ENCODE data around the gene INTS15.

INTS15 gene

GRCh38 chr7:6590645-6591110 is 857 bp downstream of the INTS15 start:
- peak overlapping the region; percentile 89 for H3K4me3 Mint-ChIP-seq

DNA sequence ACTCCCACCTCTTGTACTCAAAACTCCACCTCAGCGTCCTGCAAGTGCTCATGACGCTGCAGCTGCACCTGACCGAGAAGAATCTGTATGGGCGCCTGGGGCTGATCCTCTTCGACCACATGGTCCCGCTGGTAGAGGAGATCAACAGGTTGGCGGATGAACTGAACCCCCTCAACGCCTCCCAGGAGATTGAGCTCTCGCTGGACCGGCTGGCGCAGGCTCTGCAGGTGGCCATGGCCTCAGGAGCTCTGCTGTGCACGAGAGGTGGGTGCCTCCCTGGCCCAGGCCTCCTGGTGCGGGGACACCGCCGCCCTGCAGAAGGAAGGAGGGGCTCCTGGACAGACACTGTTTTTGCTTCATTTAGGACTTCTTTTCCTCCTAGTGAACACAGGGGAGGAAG is 10.3 kb downstream of the INTS15 start:
- peak overlapping the region; percentile 4 for H3K27ac Mint-ChIP-seq
- H3K4me1 Mint-ChIP-seq (ENCODE audit: low read depth) = peaks cover 2% of the 10 kb centered on the region
- H3K36me3 Mint-ChIP-seq (ENCODE audit: low read depth) = peaks cover 88% of the 10 kb centered on the region
- no peaks in the 10 kb centered on the region for H3K27me3 Mint-ChIP-seq
- no peak overlapping the region for H3K4me3 Mint-ChIP-seq
- no peak for DNase-seq
- H3K9me3 Mint-ChIP-seq = no peaks in the 10 kb centered on the region

More at GRCh38 chr7:6590645-6591110, 857 bp downstream of the INTS15 start:
- H3K4me1 Mint-ChIP-seq (ENCODE audit: low read depth) = peaks cover 28% of the 10 kb centered on the region
- peak overlapping the region; percentile 90 for H3K27ac Mint-ChIP-seq
- H3K27me3 Mint-ChIP-seq = no peaks in the 10 kb centered on the region
- no peaks in the 10 kb centered on the region for H3K9me3 Mint-ChIP-seq
- peaks cover 84% of the 10 kb centered on the region for H3K36me3 Mint-ChIP-seq (ENCODE audit: low read depth)
- DNase-seq = no peak

DNA sequence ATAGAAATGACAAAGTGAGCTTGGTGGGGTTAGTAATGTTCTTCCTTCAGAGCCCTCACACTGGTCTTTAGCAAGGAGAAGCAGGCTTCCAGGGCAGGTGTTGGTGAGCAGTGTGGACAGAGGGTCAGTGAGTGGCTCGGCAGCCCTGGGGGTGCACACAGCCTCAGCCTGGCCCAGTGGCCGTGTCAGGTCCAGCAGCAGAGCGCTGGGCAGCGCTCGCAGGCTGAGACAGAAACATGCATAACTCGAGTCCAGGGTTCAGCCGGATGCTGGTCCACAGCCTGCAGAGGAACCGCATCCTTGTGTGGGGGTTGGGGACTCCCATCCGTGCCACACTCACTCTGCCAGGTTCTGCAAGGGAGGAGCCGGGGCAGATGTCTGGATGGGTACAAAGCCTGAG is 14.6 kb downstream of the INTS15 start:
- no peak for DNase-seq
- Mint-ChIP-seq H3K27ac (no peak overlapping the region), H3K36me3 (ENCODE audit: low read depth) (peaks cover 78% of the 10 kb centered on the region), H3K4me3 (no peak overlapping the region), H3K9me3 (no peaks in the 10 kb centered on the region), H3K27me3 (no peaks in the 10 kb centered on the region), H3K4me1 (ENCODE audit: low read depth) (peaks cover 2% of the 10 kb centered on the region)

- no peak for DNase-seq
- Mint-ChIP-seq H3K27ac (no peak overlapping the region), H3K4me3 (no peak overlapping the region), H3K36me3 (ENCODE audit: low read depth) (peaks cover 68% of the 10 kb centered on the region), H3K4me1 (ENCODE audit: low read depth) (peaks cover 2% of the 10 kb centered on the region), H3K27me3 (no peaks in the 10 kb centered on the region), H3K9me3 (no peaks in the 10 kb centered on the region)
These were observed 17.2 kb downstream of the INTS15 start for GRCh38 chr7:6606866-6607583.

DNA sequence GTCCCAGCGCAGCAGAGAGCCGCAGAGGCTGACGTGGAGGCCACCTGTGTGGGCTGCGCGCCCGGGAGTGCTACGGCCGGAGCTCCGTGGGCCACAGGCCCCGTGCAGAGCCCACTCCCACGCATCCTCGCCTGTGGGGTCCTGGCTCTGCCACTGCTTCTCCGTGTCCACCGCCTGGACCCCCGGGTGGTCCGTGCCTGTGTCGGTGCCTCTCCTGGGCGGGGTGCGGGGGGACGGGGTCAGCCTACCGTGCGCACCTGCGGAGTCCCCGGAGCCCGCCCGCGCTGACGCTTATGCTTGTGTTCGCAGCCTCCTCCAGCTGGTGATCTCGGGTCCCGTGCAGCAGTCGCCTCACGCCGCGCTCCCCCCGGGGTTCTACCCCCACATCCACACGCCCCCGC is 17.8 kb downstream of the INTS15 start:
- Mint-ChIP-seq H3K9me3 (no peaks in the 10 kb centered on the region), H3K4me1 (ENCODE audit: low read depth) (no peaks in the 10 kb centered on the region), H3K36me3 (ENCODE audit: low read depth) (peaks cover 62% of the 10 kb centered on the region), H3K27me3 (no peaks in the 10 kb centered on the region), H3K27ac (no peak overlapping the region), H3K4me3 (no peak overlapping the region)
- DNase-seq = no peak

DNA sequence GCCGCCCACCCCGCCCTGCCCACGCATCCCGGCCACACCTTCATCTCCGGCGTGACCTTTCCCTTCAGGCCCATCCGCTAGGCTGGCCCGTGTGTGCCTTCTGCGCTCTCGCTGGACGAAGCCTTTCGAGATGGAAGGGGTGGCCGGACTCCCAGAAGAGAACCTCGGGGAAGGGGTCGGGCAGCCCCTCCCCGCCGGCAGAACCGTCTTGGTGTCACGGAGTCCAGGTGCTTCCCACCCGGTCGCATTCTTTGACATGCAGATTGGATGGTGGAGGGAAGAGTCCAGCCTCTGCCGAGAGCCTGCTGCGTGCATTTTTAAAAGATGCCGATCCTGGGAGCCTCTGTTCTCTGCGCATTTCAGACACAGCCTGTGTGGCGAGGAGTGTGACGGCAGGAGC is 18.3 kb downstream of the INTS15 start:
- no peaks in the 10 kb centered on the region for H3K9me3 Mint-ChIP-seq
- H3K36me3 Mint-ChIP-seq (ENCODE audit: low read depth) = peaks cover 57% of the 10 kb centered on the region
- no peaks in the 10 kb centered on the region for H3K4me1 Mint-ChIP-seq (ENCODE audit: low read depth)
- H3K27me3 Mint-ChIP-seq = no peaks in the 10 kb centered on the region
- no peak for DNase-seq
- H3K27ac Mint-ChIP-seq = no peak overlapping the region
- H3K4me3 Mint-ChIP-seq = no peak overlapping the region

GRCh38 chr7:6608794-6609193 is 19.0 kb downstream of the INTS15 start:
- Mint-ChIP-seq H3K4me3 (no peak overlapping the region), H3K4me1 (ENCODE audit: low read depth) (no peaks in the 10 kb centered on the region), H3K27me3 (no peaks in the 10 kb centered on the region), H3K9me3 (no peaks in the 10 kb centered on the region), H3K27ac (no peak overlapping the region), H3K36me3 (ENCODE audit: low read depth) (peaks cover 50% of the 10 kb centered on the region)
- DNase-seq = no peak

DNA sequence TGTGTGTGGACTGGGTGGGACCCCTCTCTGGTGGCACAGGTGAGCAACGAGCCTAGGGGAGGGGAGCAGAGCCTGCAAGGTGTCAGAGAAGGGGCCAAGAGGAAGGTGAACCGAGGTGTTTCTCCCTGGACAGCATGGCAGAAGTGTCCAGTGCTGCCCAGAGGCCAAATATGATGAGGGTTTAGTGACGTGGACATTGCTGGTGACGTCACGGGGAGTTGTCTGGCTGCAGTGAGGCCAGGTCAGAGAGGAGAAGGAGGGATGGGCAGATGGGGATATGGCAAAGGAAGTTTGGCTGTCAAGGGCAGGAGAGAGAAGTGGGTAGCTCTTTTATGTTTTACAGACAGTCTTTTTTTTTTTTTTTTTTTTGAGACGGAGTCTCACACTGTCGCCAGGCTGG is 23.0 kb downstream of the INTS15 start:
- Mint-ChIP-seq H3K27me3 (peaks cover 4% of the 10 kb centered on the region), H3K27ac (no peak overlapping the region)

GRCh38 chr7:6613706-6614105 is 23.9 kb downstream of the INTS15 start:
- H3K36me3 Mint-ChIP-seq (ENCODE audit: low read depth) = peaks cover 14% of the 10 kb centered on the region
- H3K4me3 Mint-ChIP-seq = peak overlapping the region; percentile 8
- no peaks in the 10 kb centered on the region for H3K9me3 Mint-ChIP-seq
- no peak for DNase-seq
- no peak overlapping the region for H3K27ac Mint-ChIP-seq
- peaks cover 4% of the 10 kb centered on the region for H3K27me3 Mint-ChIP-seq
- H3K4me1 Mint-ChIP-seq (ENCODE audit: low read depth) = peaks cover 11% of the 10 kb centered on the region

More for the DNA sequence above, 23.0 kb downstream of the INTS15 start:
- Mint-ChIP-seq H3K9me3 (no peaks in the 10 kb centered on the region), H3K36me3 (ENCODE audit: low read depth) (peaks cover 18% of the 10 kb centered on the region), H3K4me3 (no peak overlapping the region), H3K4me1 (ENCODE audit: low read depth) (peaks cover 8% of the 10 kb centered on the region)
- no peak for DNase-seq

DNA sequence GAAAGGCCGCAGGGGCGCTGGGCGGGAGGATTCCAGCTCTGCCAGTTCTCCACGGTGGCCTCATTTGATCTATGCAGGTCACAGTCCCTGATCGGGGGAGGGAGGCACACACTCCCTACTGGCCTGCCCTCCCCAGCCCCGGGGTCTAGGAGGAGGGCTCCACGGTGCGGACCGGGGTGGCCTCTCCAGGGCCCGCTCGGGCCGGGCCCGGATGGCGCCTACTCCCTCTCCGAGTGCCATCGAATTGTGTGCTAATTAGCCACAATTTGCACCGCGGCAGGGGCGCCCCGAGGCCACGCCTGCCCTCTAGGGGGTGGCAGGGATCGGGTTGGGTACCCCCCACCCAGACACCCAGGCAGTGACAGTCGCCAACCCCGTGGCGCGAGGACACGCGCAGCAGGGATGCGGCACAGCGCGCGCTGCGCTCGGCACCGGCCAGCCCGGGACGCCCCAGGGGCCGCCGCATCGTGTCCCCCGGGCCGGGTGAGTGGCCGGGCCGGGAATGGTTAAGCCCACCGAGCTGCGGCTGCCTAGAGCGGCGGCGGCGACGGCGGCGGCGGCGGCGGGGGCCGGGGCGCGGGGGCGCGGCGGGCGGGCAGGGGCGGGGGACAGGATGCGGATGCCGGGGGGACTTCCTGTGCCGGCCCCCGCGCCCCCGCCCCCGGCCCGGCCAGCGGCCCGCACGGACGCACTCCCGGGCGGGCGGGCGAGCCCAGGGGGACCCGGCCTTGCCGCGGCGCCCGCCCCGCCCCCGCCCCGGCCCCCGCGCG is 25.3 kb downstream of the INTS15 start, which contains the start of gene ZNF853:
ZNF853 (plus strand) TSS at position 658 of the 770 bp plus-strand sequence. CDS start 565 bp downstream, outside the sequence.
- Mint-ChIP-seq H3K36me3 (ENCODE audit: low read depth) (peaks cover 4% of the 10 kb centered on the region), H3K4me3 (peak within 1 kb of the TSS; percentile 69), H3K27me3 (peaks cover 4% of the 10 kb centered on the region), H3K27ac (peak within 1 kb of the TSS; percentile 65), H3K4me1 (ENCODE audit: low read depth) (peaks cover 21% of the 10 kb centered on the region), H3K9me3 (no peaks in the 10 kb centered on the region)
- DNase-seq = peak; percentile 57

DNA sequence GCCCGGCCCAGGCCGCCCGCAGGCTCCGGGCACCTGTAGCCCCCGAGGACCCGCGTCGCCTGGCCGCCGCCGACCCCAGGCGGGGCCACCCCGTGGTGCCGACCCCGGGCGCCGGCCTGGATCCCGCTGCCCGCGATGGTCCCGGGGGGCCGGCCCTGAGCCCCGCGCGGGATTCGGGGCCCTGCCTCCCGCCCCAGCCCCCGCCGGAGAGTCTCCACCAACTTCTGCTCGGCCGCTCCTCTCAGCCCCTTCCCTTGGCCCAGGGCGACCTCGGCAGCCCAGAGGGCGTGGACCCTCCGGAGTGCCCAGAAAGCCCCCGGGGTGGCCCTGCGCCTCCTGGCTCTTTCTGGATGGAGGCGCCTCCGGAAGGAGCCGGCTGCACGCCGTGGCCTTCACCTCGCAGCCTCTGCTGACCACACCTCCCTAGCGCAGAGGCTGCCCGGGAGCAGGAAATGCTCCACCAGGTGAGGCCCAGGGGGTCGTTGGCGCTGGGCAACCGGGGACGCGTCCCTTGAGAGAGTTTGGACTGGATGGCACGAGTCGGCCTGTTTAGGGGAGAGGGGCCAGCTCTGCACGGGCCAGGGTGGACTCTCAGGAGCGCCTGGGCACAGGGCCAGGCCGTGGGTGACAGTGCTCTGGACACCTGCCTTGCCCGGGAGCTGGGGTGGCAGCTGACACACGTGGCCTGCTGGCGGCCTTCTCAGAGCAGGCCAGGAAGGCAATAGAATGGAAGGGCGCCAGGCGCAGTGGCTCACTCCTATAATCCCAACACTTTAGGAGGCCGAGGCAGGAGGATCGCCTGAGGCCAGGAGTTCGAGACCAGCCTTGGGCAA is 26.1 kb downstream of the INTS15 start:
- Mint-ChIP-seq H3K9me3 (no peaks in the 10 kb centered on the region), H3K36me3 (ENCODE audit: low read depth) (peaks cover 1% of the 10 kb centered on the region), H3K27ac (no peak overlapping the region), H3K27me3 (peaks cover 4% of the 10 kb centered on the region), H3K4me3 (peak overlapping the region; percentile 55), H3K4me1 (ENCODE audit: low read depth) (peaks cover 29% of the 10 kb centered on the region)
- DNase-seq = peak; percentile 51

GRCh38 chr7:6616854-6617643 is 27.2 kb downstream of the INTS15 start:
- no peak for DNase-seq
- Mint-ChIP-seq H3K27ac (no peak overlapping the region), H3K27me3 (peaks cover 4% of the 10 kb centered on the region), H3K4me1 (ENCODE audit: low read depth) (peaks cover 38% of the 10 kb centered on the region), H3K9me3 (no peaks in the 10 kb centered on the region), H3K4me3 (peak overlapping the region; percentile 30), H3K36me3 (ENCODE audit: low read depth) (peaks cover 9% of the 10 kb centered on the region)

DNA sequence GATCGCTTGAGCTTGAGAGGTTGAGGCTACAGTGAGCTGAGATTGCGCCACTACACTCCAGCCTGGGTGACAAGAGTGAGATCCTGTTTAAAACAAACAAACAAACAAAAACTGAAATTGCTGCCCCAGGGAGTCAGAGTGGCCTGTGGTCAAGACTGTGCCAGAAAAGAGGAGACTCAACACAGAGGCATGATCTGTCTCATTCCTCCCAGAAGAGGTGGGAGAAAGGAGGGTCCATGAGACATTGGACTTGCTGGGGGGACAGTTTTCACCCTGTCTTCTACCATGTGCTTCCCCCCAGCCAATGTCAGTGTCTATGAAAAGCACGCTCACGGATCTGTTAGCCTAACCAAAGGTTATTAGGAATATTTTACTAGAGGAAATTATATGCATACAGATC is 28.8 kb downstream of the INTS15 start:
- DNase-seq = no peak
- no peak overlapping the region for H3K27ac Mint-ChIP-seq
- no peak overlapping the region for H3K4me3 Mint-ChIP-seq
- no peaks in the 10 kb centered on the region for H3K9me3 Mint-ChIP-seq
- peaks cover 13% of the 10 kb centered on the region for H3K36me3 Mint-ChIP-seq (ENCODE audit: low read depth)
- peaks cover 4% of the 10 kb centered on the region for H3K27me3 Mint-ChIP-seq
- peaks cover 45% of the 10 kb centered on the region for H3K4me1 Mint-ChIP-seq (ENCODE audit: low read depth)

- DNase-seq = no peak
- H3K4me1 Mint-ChIP-seq (ENCODE audit: low read depth) = peaks cover 51% of the 10 kb centered on the region
- H3K27ac Mint-ChIP-seq = no peak overlapping the region
- H3K4me3 Mint-ChIP-seq = no peak overlapping the region
- peaks cover 13% of the 10 kb centered on the region for H3K36me3 Mint-ChIP-seq (ENCODE audit: low read depth)
- H3K9me3 Mint-ChIP-seq = no peaks in the 10 kb centered on the region
- no peaks in the 10 kb centered on the region for H3K27me3 Mint-ChIP-seq
These were observed 30.1 kb downstream of the INTS15 start for GRCh38 chr7:6619961-6620360.

All from activated T-cell treated with anti-CD3 and anti-CD28 coated beads, Interleukin-2, amount 50 U/mL, for 24 hours (primary cell).